ENCODE measurements around the gene CERS1. TPM values are rescaled to one million over a fixed set of nuclear protein-coding genes. Genes with fewer than 3 reads are reported as not detected.

Gene CERS1
- total RNA-seq, 1 donor from 2014 or later = not detected

DNA sequence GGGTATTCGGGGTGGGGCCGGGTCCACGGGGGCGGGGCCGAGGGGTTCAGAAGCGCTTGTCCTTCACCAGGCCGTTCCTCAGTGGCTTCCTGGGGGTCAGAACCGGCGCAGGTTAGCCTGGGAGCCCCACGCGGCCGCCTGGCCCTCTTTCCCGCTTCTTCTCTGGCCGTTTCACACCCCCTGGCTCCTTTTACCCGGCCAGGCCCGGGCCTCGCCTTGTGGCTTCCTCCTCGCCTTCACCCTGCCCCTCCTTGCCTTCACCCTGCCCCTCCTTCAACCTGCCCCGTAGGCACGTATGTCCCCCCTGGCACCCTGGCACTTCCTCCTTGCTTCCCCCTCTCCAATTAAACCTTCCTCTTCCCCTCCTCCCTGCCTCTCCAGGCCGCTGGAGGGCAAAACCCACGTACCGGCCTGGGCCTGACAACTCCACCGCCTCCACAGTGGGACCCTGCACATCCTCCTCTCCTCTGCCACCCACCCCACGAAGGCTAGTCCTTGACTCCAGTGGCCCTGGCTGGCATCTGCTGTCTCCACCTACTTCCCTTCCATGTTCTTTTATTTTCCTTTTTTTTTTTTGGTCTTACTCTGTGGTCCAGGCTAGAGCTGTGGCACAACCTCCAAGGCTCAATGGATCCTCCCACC lies 25.3 kb downstream of the CERS1 start:
- peaks cover 25 to 26% of the 10 kb centered on the region in 2 donors for H3K36me3 ChIP-seq

DNA sequence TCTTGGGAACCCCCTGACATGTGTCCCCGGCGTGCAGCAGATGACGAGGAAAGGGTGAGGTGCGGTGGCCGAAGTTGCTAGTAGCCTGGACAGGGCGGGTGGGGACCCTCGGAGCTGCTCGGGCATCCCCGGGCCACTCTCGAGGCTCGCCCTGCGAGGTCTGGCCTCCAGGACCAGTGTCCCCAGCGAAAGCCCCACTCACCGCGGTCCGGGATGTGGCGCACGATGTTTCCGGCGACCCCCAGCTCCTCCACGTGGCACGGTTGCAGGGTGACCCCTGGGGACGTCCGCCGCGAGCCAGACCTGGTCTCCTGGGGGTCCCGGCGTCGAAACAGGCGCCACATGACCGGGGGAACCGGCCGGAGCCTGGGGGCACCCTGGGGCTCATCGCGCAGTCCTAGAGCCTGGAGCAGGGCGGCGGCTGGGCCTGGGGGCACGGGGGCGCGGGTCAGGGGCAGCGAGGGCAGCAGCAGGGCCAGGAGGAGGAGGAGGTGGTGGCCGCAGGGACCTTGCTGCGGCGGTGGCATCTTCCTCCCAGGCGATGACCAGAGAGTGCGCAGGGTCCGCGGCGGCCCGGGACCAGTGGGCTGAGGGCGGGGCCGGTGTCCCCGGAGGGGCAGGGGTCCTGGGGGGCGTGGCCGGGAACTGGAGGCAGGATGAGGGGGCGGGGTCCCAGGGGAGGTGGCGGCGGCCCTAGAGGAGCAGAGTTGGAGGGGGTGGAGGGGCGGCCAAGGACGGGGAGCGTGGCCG lies 26.0 kb downstream of the CERS1 start:
- intact Hi-C loops (cut with DNase I) = loop anchor here (5.0 kb wide), 1 partner anchor 278 kb away; no protein-coding TSS in a partner anchor
- no peaks in the 10 kb centered on the region for H3K27me3 ChIP-seq
- no peak overlapping the region for H3K4me3 ChIP-seq
- H3K4me1 ChIP-seq = peaks cover 0 to 7% of the 10 kb centered on the region in 2 donors
- TF ChIP-seq, protein P1, sequence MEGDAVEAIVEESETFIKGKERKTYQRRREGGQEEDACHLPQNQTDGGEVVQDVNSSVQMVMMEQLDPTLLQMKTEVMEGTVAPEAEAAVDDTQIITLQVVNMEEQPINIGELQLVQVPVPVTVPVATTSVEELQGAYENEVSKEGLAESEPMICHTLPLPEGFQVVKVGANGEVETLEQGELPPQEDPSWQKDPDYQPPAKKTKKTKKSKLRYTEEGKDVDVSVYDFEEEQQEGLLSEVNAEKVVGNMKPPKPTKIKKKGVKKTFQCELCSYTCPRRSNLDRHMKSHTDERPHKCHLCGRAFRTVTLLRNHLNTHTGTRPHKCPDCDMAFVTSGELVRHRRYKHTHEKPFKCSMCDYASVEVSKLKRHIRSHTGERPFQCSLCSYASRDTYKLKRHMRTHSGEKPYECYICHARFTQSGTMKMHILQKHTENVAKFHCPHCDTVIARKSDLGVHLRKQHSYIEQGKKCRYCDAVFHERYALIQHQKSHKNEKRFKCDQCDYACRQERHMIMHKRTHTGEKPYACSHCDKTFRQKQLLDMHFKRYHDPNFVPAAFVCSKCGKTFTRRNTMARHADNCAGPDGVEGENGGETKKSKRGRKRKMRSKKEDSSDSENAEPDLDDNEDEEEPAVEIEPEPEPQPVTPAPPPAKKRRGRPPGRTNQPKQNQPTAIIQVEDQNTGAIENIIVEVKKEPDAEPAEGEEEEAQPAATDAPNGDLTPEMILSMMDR (IDR thresholded peaks at IDR 0.05) = no peak
- peaks cover 32% of the 10 kb centered on the region in 2 donors for H3K36me3 ChIP-seq
- H3K9me3 ChIP-seq = no peaks in the 10 kb centered on the region
- no peak for DNase-seq (ENCODE audit: low spot score in 2 of 2)
- H3K27ac ChIP-seq = no peak overlapping the region

More for the DNA sequence above, 25.3 kb downstream of the CERS1 start:
- H3K9me3 ChIP-seq = no peaks in the 10 kb centered on the region
- H3K27me3 ChIP-seq = no peaks in the 10 kb centered on the region
- DNase-seq (ENCODE audit: low spot score in 2 of 2) = no peak
- peaks cover 0 to 7% of the 10 kb centered on the region in 2 donors for H3K4me1 ChIP-seq
- no peak overlapping the region for H3K27ac ChIP-seq
- intact Hi-C loops (cut with DNase I) = no loop called here
- no peak overlapping the region for H3K4me3 ChIP-seq
- TF ChIP-seq, protein P1 (IDR thresholded peaks at IDR 0.05) = no peak

DNA sequence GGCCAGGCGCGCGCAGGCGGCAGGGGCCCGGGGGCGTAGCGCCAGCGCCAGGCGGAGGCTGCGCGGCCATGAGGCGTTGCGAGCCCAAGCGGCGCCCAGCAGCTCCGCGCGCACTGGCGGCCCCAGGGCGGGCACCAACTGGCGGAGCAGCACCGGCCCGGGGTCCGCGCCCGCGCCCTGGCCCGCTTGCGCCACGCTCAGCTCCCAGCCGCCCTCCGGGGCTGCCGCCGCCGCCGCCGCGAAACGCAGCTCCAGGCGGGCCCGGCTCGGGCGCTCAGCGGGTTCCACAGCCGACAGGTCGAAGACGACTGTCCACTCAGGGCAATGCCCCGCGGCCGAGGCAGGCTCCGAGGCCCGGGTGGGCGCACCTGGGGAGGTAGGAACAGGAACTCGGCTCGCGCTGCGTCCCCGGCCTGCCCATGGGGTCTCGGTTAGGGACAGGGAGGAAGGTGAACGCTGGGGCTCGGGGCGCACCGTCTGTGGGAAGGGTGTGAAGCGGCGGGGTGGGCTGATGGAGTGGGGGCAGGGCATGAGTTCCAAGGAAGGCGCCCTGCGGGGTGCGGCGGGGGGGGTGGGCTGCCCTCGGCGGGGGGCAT lies 26.8 kb downstream of the CERS1 start:
- intact Hi-C loops (cut with DNase I) = loop anchor here (5.0 kb wide), 1 partner anchor 277 kb away; no protein-coding TSS in a partner anchor
- Histone ChIP-seq H3K4me1 (peaks cover 0 to 7% of the 10 kb centered on the region in 2 donors), H3K27me3 (no peaks in the 10 kb centered on the region), H3K36me3 (peaks cover 39 to 41% of the 10 kb centered on the region in 2 donors), H3K4me3 (no peak overlapping the region), H3K27ac (no peak overlapping the region), H3K9me3 (no peaks in the 10 kb centered on the region)
- no peak for DNase-seq (ENCODE audit: low spot score in 2 of 2)
- TF ChIP-seq, protein P1 (IDR thresholded peaks at IDR 0.05) = no peak

DNA sequence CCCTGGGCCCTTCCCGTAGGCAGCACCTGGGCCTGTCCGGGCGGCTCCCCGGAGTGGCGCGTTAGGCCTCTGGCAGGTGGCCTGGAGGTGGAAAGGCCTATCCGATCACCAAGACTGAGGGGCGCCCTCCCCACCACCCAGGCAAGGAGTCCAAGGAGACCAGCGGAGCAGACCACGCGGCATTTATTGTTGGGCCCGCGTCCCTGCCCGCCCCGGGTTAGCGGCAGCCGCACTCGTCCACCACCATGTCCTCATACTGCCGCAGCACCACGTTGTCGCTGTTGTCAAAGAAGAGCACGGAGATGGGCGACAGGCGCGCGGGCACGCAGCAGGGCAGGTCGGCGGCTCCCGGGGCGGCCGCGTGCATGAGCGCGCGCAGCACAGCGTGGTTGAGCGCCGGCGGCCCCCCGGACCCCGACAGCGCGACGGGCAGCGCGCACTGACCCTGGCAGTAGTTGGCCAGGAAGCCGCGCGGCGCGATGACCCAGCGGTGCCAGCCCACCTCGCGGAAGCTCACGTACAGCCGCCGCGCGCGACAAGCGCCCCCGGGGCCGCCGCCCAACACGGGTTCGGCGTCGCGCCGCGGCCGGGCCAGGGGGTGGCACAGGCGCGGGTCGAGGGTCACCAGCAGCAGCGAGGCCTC lies 27.5 kb downstream of the CERS1 start:
- intact Hi-C loops (cut with DNase I) = loop anchor here (5.0 kb wide), 1 partner anchor 276 kb away; no protein-coding TSS in a partner anchor
- TF ChIP-seq, protein P1 (IDR thresholded peaks at IDR 0.05) = no peak
- DNase-seq (ENCODE audit: low spot score in 2 of 2) = no peak
- Histone ChIP-seq H3K27me3 (no peaks in the 10 kb centered on the region), H3K27ac (no peak overlapping the region), H3K36me3 (peaks cover 45 to 47% of the 10 kb centered on the region in 2 donors), H3K4me3 (no peak overlapping the region), H3K9me3 (no peaks in the 10 kb centered on the region), H3K4me1 (peaks cover 0 to 7% of the 10 kb centered on the region in 2 donors)

DNA sequence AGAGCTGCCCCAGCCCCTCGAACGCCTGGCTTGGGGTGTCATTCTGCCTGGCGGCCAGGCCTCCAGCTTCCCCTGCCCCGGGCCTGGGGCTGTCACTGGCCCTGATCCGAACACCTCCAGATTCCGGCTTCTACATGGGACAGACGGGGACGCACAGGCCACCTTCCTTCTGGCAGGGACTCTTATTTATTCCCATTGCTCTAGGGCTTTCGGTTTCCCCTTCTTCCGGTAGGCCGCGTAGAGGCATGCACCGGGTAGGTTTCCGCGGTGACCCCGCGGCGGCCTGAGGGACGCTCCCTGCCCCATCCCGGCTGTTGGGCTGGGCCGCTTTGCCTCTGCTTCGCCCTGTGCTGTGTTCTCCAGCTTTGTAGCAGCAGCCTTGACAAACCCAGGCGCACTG lies 28.2 kb downstream of the CERS1 start:
- Histone ChIP-seq H3K36me3 (peaks cover 52 to 55% of the 10 kb centered on the region in 2 donors), H3K4me1 (peaks cover 0 to 7% of the 10 kb centered on the region in 2 donors), H3K27me3 (no peaks in the 10 kb centered on the region), H3K9me3 (no peaks in the 10 kb centered on the region), H3K27ac (no peak overlapping the region), H3K4me3 (no peak overlapping the region)
- intact Hi-C loops (cut with DNase I) = loop anchor here (5.0 kb wide), 1 partner anchor 275 kb away; no protein-coding TSS in a partner anchor
- TF ChIP-seq, protein P1 (IDR thresholded peaks at IDR 0.05) = no peak
- no peak for DNase-seq (ENCODE audit: low spot score in 2 of 2)

Measured in ascending aorta (tissue), 2 donors.